H1 (cell line): Measurements from ENCODE around the gene PAN2. TPM values are rescaled to one million over a fixed set of nuclear protein-coding genes. Genes with fewer than 3 reads are reported as not detected.
A peak's percentile ranks its signal among the peaks of the same experiment; 100 is the strongest.

Experiments used
- CTCF ChIA-PET: fragments of 300-600 bp; sonication (Branson Sonifier 250); formaldehyde crosslinking; loops from one replicate; lab custom pipeline; 2021; ENCODE audit not compliant: partially characterized antibody; lab: Charles Lee
- POLR2A ChIA-PET: fragments of 300-600 bp; sonication (Branson Sonifier 250); formaldehyde crosslinking; loops from one replicate; lab custom pipeline; 2021; ENCODE audit warnings: inconsistent platforms; ENCODE audit not compliant: partially characterized antibody; lab: Charles Lee
- DNase-seq, 2 experiments: peaks; one replicate each; pipeline versions ENCODE4 v3.0.0 to v3.0.0-alpha.2; 2010 to 2022; ENCODE audit warnings: low spot score in 2 of 2, low read depth in 1 of 2, mixed read lengths in 1 of 2
- FAIRE-seq: peaks from 2 replicates; lab custom pipeline; 2011; peaks lifted over from hg19 to GRCh38; lab: Jason Lieb, UNC
- H2AFZ ChIP-seq: 2 replicates; pipeline ENCODE4 v1.8.1; 2012; ENCODE audit warnings: low read length, inconsistent platforms
- H2AK5ac ChIP-seq: 2 replicates; pipeline ENCODE4 v1.6.1; 2013; ENCODE audit warnings: low read depth, low read length
- H2BK120ac ChIP-seq: replicated peaks from 2 replicates; pipeline ENCODE3; 2013; ENCODE audit warnings: low read depth, low read length, inconsistent platforms
- H2BK12ac ChIP-seq: 2 replicates; pipeline ENCODE4 v1.6.1; 2013; ENCODE audit warnings: low read depth, low read length
- H2BK15ac ChIP-seq: 2 replicates; pipeline ENCODE4 v1.6.1; 2013; ENCODE audit warnings: low read length
- H2BK20ac ChIP-seq: 2 replicates; pipeline ENCODE4 v1.6.1; 2013; ENCODE audit warnings: low read length
- H2BK5ac ChIP-seq: 2 replicates; pipeline ENCODE4 v1.6.1; 2013; ENCODE audit warnings: low read depth, low read length
- H3K14ac ChIP-seq: 2 replicates; pipeline ENCODE4 v1.6.1; 2013; ENCODE audit warnings: inconsistent platforms; ENCODE audit not compliant: insufficient read length
- H3K18ac ChIP-seq: 2 replicates; pipeline ENCODE4 v1.6.1; 2013; ENCODE audit warnings: low read length; ENCODE audit errors: extremely low read depth
- H3K23ac ChIP-seq: 2 replicates; pipeline ENCODE4 v1.6.1; 2013; ENCODE audit warnings: inconsistent platforms; ENCODE audit not compliant: insufficient read length
- H3K23me2 ChIP-seq: 2 replicates; pipeline ENCODE4 v1.6.1; 2013; ENCODE audit warnings: low read depth, low read length
- H3K27ac ChIP-seq: 2 replicates; pipeline ENCODE4 v1.6.1; 2011; ENCODE audit warnings: low read depth, low read length, inconsistent platforms
- H3K27me3 ChIP-seq, 4 experiments: replicated peaks in 1 of 4; 1 replicate in 1 of 4; 2 replicates in 3 of 4; pipeline versions ENCODE4 v1.6.1 to v1.8.1; 2011 to 2013; ENCODE audit warnings: low read length in 3 of 4, mild to moderate bottlenecking in 3 of 4, inconsistent platforms in 2 of 4, mixed read lengths in 2 of 4, moderate library complexity in 1 of 4; ENCODE audit not compliant: control insufficient read depth in 3 of 4, insufficient read depth in 3 of 4; ENCODE audit errors: extremely low read depth in 1 of 4
- H3K36me3 ChIP-seq, 4 experiments: 2 replicates each; pipeline versions ENCODE4 v1.6.1 to v1.8.1; 2011 to 2013; ENCODE audit warnings: mild to moderate bottlenecking in 4 of 4, low read length in 3 of 4, moderate library complexity in 2 of 4, control low read depth in 1 of 4, inconsistent platforms in 1 of 4; ENCODE audit not compliant: insufficient read depth in 4 of 4, control insufficient read depth in 2 of 4
- H3K4ac ChIP-seq: replicated peaks from 2 replicates; pipeline ENCODE3; 2013; ENCODE audit warnings: low read length, low read depth, mixed read lengths, inconsistent platforms; ENCODE audit not compliant: insufficient read length
- H3K4me1 ChIP-seq, 4 experiments: replicated peaks in 1 of 4; 1 replicate in 1 of 4; 2 replicates in 3 of 4; pipeline versions ENCODE4 v1.6.1 to v1.8.1; 2011 to 2013; ENCODE audit warnings: low read length in 3 of 4, inconsistent platforms in 2 of 4, mixed read lengths in 1 of 4; ENCODE audit not compliant: insufficient read depth in 4 of 4, control insufficient read depth in 3 of 4
- H3K4me2 ChIP-seq, 2 experiments: 2 replicates each; pipeline versions ENCODE4 v1.6.1 to v1.8.1; 2011 to 2013; ENCODE audit warnings: low read depth in 2 of 2, low read length in 2 of 2, control low read depth in 1 of 2, inconsistent platforms in 1 of 2, mild to moderate bottlenecking in 1 of 2; ENCODE audit not compliant: insufficient read depth in 1 of 2
- H3K4me3 ChIP-seq, 4 experiments: fragments of 200-600, 300-600 bp in 1 of 4; sonication (generic), shearing (Covaris generic), sonication (Bioruptor Twin) in 1 of 4; 2 replicates each; pipeline versions ENCODE4 v1.5.1 to v1.8.1; 2011 to 2016; ENCODE audit warnings: low read length in 4 of 4, low read depth in 3 of 4, control low read depth in 2 of 4, inconsistent platforms in 2 of 4, mild to moderate bottlenecking in 2 of 4, mixed read lengths in 1 of 4, moderate library complexity in 1 of 4; ENCODE audit not compliant: insufficient read depth in 2 of 4; ENCODE audit errors: extremely low read depth in 1 of 4
- H3K56ac ChIP-seq: replicated peaks from 2 replicates; pipeline ENCODE3; 2013; ENCODE audit warnings: low read depth, mild to moderate bottlenecking, mixed read lengths, low read length, inconsistent platforms; ENCODE audit not compliant: insufficient read length
- H3K79me1 ChIP-seq: 2 replicates; pipeline ENCODE4 v1.6.1; 2013; ENCODE audit warnings: low read depth, low read length, control low read depth
- H3K79me2 ChIP-seq, 2 experiments: 2 replicates each; pipeline versions ENCODE4 v1.6.1 to v1.8.1; 2012 to 2013; ENCODE audit warnings: low read length in 2 of 2, mild to moderate bottlenecking in 2 of 2, inconsistent platforms in 1 of 2; ENCODE audit not compliant: insufficient read depth in 2 of 2, control insufficient read depth in 1 of 2
- H3K9ac ChIP-seq, 4 experiments: replicated peaks in 1 of 4; 1 replicate in 1 of 4; 2 replicates in 3 of 4; pipeline versions ENCODE4 v1.6.1 to v1.8.1; 2011 to 2013; ENCODE audit warnings: low read depth in 3 of 4, low read length in 3 of 4, control low read depth in 2 of 4, mild to moderate bottlenecking in 2 of 4, moderate library complexity in 2 of 4, inconsistent platforms in 1 of 4; ENCODE audit errors: extremely low read depth in 1 of 4
- H3K9me3 ChIP-seq, 2 experiments: 2 replicates each; pipeline versions ENCODE4 v1.6.1 to v1.8.1; 2012 to 2013; ENCODE audit warnings: mild to moderate bottlenecking in 2 of 2, moderate library complexity in 2 of 2, control low read depth in 1 of 2, inconsistent platforms in 1 of 2, low read depth in 1 of 2, low read length in 1 of 2, mixed read lengths in 1 of 2; ENCODE audit not compliant: insufficient read depth in 2 of 2
- H4K20me1 ChIP-seq, 2 experiments: replicated peaks in 1 of 2; 2 replicates each; pipeline versions ENCODE3 to v1.8.1; 2011 to 2013; ENCODE audit warnings: inconsistent platforms in 2 of 2, low read length in 2 of 2, mild to moderate bottlenecking in 1 of 2; ENCODE audit not compliant: insufficient read depth in 2 of 2, control insufficient read depth in 1 of 2
- H4K5ac ChIP-seq: 2 replicates; pipeline ENCODE4 v1.6.1; 2013; ENCODE audit warnings: low read length, low read depth, mixed read lengths, inconsistent platforms; ENCODE audit not compliant: insufficient read length
- H4K8ac ChIP-seq: 2 replicates; pipeline ENCODE4 v1.8.0; 2013; ENCODE audit warnings: mild to moderate bottlenecking, moderate library complexity, low read length, inconsistent platforms; ENCODE audit not compliant: insufficient read depth; ENCODE audit errors: extremely low read depth
- H4K91ac ChIP-seq: replicated peaks from 2 replicates; pipeline ENCODE3; 2013; ENCODE audit warnings: low read length, mixed read lengths, inconsistent platforms; ENCODE audit not compliant: insufficient read length
- ATF2 ChIP-seq: IDR thresholded peaks from 2 replicates; pipeline ENCODE4 v1.6.1; 2012; ENCODE audit warnings: low read length, inconsistent platforms
- BCL11A ChIP-seq, 2 experiments: IDR thresholded peaks; one replicate each; pipeline ENCODE4 v1.6.1; 2011; ENCODE audit warnings: low read depth in 2 of 2, low read length in 2 of 2, mild to moderate bottlenecking in 2 of 2
- CEBPB ChIP-seq: IDR thresholded peaks from 2 replicates; pipeline ENCODE4 v1.6.1; 2012; ENCODE audit warnings: low read depth, low read length
- CTBP2 ChIP-seq: IDR thresholded peaks from 2 replicates; pipeline ENCODE4 v1.7.0; 2011; ENCODE audit warnings: borderline replicate concordance, mild to moderate bottlenecking, moderate library complexity, mixed read lengths, low read length; ENCODE audit not compliant: insufficient read depth, insufficient read length
- MAFK ChIP-seq: IDR thresholded peaks from 2 replicates; pipeline ENCODE4 v1.6.1; 2012; ENCODE audit warnings: low read depth, mild to moderate bottlenecking, improper control_type of control experiment, low read length
- POLR2A ChIP-seq, 2 experiments: IDR thresholded peaks; 1 replicate in 1 of 2; 2 replicates in 1 of 2; pipeline ENCODE4 v1.6.1; 2011; ENCODE audit warnings: low read depth in 2 of 2, low read length in 2 of 2, mild to moderate bottlenecking in 2 of 2; ENCODE audit errors: control extremely low read depth in 1 of 2
- SAP30 ChIP-seq: fragments of 300-600 bp; sonication (generic); IDR thresholded peaks from 2 replicates; pipeline ENCODE4 v1.7.1; 2012; ENCODE audit warnings: low read length, moderate library complexity, mild to moderate bottlenecking, inconsistent platforms; ENCODE audit not compliant: insufficient read depth, insufficient replicate concordance
- SIN3A ChIP-seq, 2 experiments: IDR thresholded peaks in 1 of 2; conservative IDR thresholded peaks in 1 of 2; 2 replicates each; pipeline ENCODE4 v1.6.1; 2011 to 2012; ENCODE audit warnings: low read length in 2 of 2, improper control_type of control experiment in 1 of 2, low read depth in 1 of 2, mild to moderate bottlenecking in 1 of 2
- TAF1 ChIP-seq: IDR thresholded peaks from 2 replicates; pipeline ENCODE4 v1.6.1; 2011; ENCODE audit warnings: mild to moderate bottlenecking, low read depth, low read length
- WGBS, 2 experiments: shearing (Covaris generic) in 1 of 2; methylation state at CpG; one replicate each; pipeline versions ENCODE4 v1.1.6 to v1.1.7; 2013 to 2015; ENCODE audit warnings: low lambda C conversion rate in 2 of 2, mixed read lengths in 2 of 2, inconsistent platforms in 1 of 2, low coverage in 1 of 2, missing lambda C conversion rate in 1 of 2; ENCODE audit not compliant: insufficient replicate concordance in 2 of 2, insufficient coverage in 1 of 2, insufficient read length in 1 of 2; ENCODE audit errors: extremely low coverage in 1 of 2, missing lambda C conversion rate in 1 of 2; 5-methylcytosine and 5-hydroxymethylcytosine counted together
- polyA plus RNA-seq, 7 experiments: library from polyadenylated mRNA; depleted of rRNA in 3 of 7; stranded (reverse) in 5 of 7; unstranded in 2 of 7; fragments of >200 nt in 5 of 7; fragments of 200-250 nt in 2 of 7; gene quantifications; 1 replicate in 5 of 7; 2 replicates in 1 of 7; 4 replicates in 1 of 7; pipeline versions ENCODE4 v1.2.1 to v1.2.3, GENCODE V29; 2011 to 2013; ENCODE audit warnings: missing spikeins in 2 of 7, mixed read lengths in 2 of 7
- total RNA-seq: library from RNA; stranded (reverse); fragmentation: NEBNext Ultra II Directional; extraction: Animal tissue kit (Norgen Biotek cat#: 25700); gene quantifications from 2 replicates; pipeline ENCODE4 v1.2.1, GENCODE V29; 2021

PAN2 gene
- total and polyA plus RNA-seq, 2 of the 8 experiments (the other 6 are each of a cell fraction or from before 2014, with no cell fraction given) = 29.6 to 36.7 TPM

DNA sequence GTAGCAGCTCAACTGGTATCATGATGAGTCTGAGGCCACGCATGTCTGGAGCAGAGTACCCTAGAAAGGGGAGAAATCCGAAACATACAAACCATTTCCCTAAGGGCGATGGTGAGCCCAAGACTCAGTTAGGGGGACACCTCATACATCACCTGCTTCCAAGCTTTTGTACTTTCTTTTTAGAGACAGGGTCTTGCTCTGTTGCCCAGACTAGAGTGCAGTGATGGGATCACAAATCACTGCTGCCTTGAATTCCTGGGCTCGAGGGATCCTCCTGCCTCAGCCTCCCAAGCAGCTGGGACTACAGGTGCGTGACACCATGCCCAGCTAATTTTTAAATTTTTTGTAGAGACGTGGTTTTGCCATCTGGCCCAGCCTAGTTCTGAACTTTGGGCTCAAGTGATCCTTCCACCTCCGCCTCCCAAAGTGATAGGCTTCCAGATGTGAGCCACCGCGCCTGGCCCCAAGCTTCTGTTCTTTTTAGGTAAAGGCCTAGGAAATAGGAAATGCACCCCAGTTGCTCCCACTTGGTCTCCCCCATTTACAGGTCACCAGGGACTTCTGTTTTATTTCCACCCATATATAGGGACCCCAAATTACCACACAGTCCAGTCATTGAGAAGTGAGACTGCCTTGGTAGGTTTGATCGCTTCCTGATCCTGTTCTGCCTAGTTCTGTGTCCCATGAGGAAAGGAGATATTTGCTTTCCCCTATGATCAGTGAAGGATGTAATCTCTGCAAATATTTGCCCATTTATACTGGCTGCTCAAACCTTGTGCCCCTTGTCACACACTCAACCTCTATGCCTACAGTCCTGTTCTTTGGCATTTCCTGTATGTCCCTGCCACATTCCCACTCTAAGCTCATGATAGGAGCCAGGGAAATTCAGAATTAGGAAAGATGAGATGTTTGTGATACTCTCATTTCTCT lies 28.6 kb upstream of the PAN2 start, which contains the start of gene APOF:
Gene APOF, minus strand, starts transcription at position 728 of the 930 bp plus-strand sequence. Its CDS starts 112 bp downstream, at position 616.
- H3K23me2 ChIP-seq = no peaks in the 10 kb centered on the region
- no peak within 1 kb of the TSS for H4K5ac ChIP-seq
- no peak within 1 kb of the TSS for H2BK120ac ChIP-seq
- peak within 1 kb of the TSS; percentile 80; the same call in 1 of the 2 replicates for H4K8ac ChIP-seq
- no peaks in the 10 kb centered on the region for H3K9me3 ChIP-seq
- no peak within 1 kb of the TSS for H2BK15ac ChIP-seq
- CTCF ChIA-PET = interaction anchor here (1.0 to 3.4 kb wide), 5 partner anchors 44 to 157 kb away, joined by 3 to 24 read pairs (median 5); no protein-coding TSS in a partner anchor
- DNase-seq (no peak), FAIRE-seq (no peak)
- H4K91ac ChIP-seq = no peak within 1 kb of the TSS
- H4K20me1 ChIP-seq = no peaks in the 10 kb centered on the region
- 94% methylated on average over 10 of the region's 10 CpGs; no CpG with 5 or more reads in 1 of the 2 experiments for WGBS, 2 experiments
- no peak within 1 kb of the TSS for H3K4me3 ChIP-seq
- peak within 1 kb of the TSS; percentile 60 for H2BK12ac ChIP-seq
- peaks cover 0 to 5% (median 2%) of the 10 kb centered on the region in 4 experiments; a peak in 4 of 7 replicates for H3K4me1 ChIP-seq
- no peak within 1 kb of the TSS for H3K18ac ChIP-seq
- peaks cover 0 to 8% of the 10 kb centered on the region in 2 experiments; a peak in 1 of 4 replicates for H3K79me2 ChIP-seq
- H2AFZ ChIP-seq = no peak within 1 kb of the TSS
- no peaks in the 10 kb centered on the region for H3K79me1 ChIP-seq
- no peak within 1 kb of the TSS for H2BK5ac ChIP-seq
- H3K27ac ChIP-seq = no peak within 1 kb of the TSS
- no peak within 1 kb of the TSS for H3K56ac ChIP-seq
- H2BK20ac ChIP-seq = no peak within 1 kb of the TSS
- H3K9ac ChIP-seq = no peak within 1 kb of the TSS; a peak in 1 of 7 replicates
- H3K4me2 ChIP-seq = peak within 1 kb of the TSS in 1 of 2 experiments; percentile 51; a peak in 1 of 4 replicates
- H3K4ac ChIP-seq = no peak within 1 kb of the TSS
- no peaks in the 10 kb centered on the region for H3K36me3 ChIP-seq
- no peak within 1 kb of the TSS for H3K23ac ChIP-seq
- POLR2A ChIA-PET = interaction anchor here (1.1 to 5.1 kb wide), 3 partner anchors 15 to 114 kb away, joined by 3 to 55 read pairs (median 5); partner anchors contain the start of genes IL23A and PAN2
- peaks cover 0 to 3% (median 0%) of the 10 kb centered on the region in 4 experiments; a peak in 1 of 7 replicates for H3K27me3 ChIP-seq
- H2AK5ac ChIP-seq = peak within 1 kb of the TSS; percentile 4; the same call in 1 of the 2 replicates
- no peak within 1 kb of the TSS for H3K14ac ChIP-seq
- no peak for TF ChIP-seq CTBP2
- no peak for TF ChIP-seq BCL11A (IDR thresholded peaks at IDR 0.05; ENCODE audit: low read depth in 2 of 2, low read length in 2 of 2)
- no peak for TF ChIP-seq CEBPB
- TF ChIP-seq ATF2 = no peak
- no peak for TF ChIP-seq SIN3A (conservative IDR thresholded peaks at IDR 0.05 in 1 of 2, IDR thresholded peaks at IDR 0.05 in 1 of 2; ENCODE audit: low read depth in 1 of 2, low read length in 2 of 2)
- no peak for TF ChIP-seq POLR2A (IDR thresholded peaks at IDR 0.05; ENCODE audit: control extremely low read depth in 1 of 2, low read depth in 2 of 2, low read length in 2 of 2)
- no peak for TF ChIP-seq TAF1
- TF ChIP-seq SAP30 = no peak
- TF ChIP-seq MAFK = no peak
